GM19455 (cell line): ENCODE results near the gene NR4A1.

Experiments
- ATAC-seq: cut with Tn5 transposase; IDR thresholded peaks from one replicate; pipeline ENCODE4 v1.9.1; 2021; ENCODE audit not compliant: unreplicated experiment

Gene NR4A1

GRCh38 chr12:52057638-52058576 lies 6.7 kb downstream of the NR4A1 start:
- ATAC-seq: no peak

- ATAC-seq: no peak
These were observed 7.6 kb downstream of the NR4A1 start for GRCh38 chr12:52058631-52059361.

- no peak for ATAC-seq
These were observed 8.6 kb downstream of the NR4A1 start for GRCh38 chr12:52059582-52060497.

- no peak for ATAC-seq
These were observed 9.4 kb downstream of the NR4A1 start for GRCh38 chr12:52060498-52061177.

- no peak for ATAC-seq
These were observed 10.4 kb downstream of the NR4A1 start for GRCh38 chr12:52061470-52062166.

GRCh38 chr12:52062167-52063081 lies 11.2 kb downstream of the NR4A1 start:
- ATAC-seq: no peak

- no peak for ATAC-seq
These were observed 12.1 kb downstream of the NR4A1 start for GRCh38 chr12:52063082-52063924.

- ATAC-seq: no peak
These were observed 12.9 kb downstream of the NR4A1 start for GRCh38 chr12:52063981-52064649.

GRCh38 chr12:52066346-52067080 lies 15.3 kb downstream of the NR4A1 start:
- no peak for ATAC-seq

GRCh38 chr12:52067081-52067374 lies 15.8 kb downstream of the NR4A1 start:
- no peak for ATAC-seq

GRCh38 chr12:52069327-52070184 lies 18.3 kb downstream of the NR4A1 start, which contains the start of gene ATG101:
ATG101 (plus strand) TSS chr12:52069978; CDS start chr12:52073651, 3,673 bp downstream.
- peak; percentile 96 for ATAC-seq

- peak; percentile 29 for ATAC-seq
These were observed 19.1 kb downstream of the NR4A1 start for GRCh38 chr12:52070185-52070925.

GRCh38 chr12:52073531-52074381 lies 22.5 kb downstream of the NR4A1 start:
- no peak for ATAC-seq
